ENCODE results near the gene NPAS1.
A peak's percentile ranks its signal among the peaks of the same experiment; 100 is the strongest.
"Not testable (repeated sequence)": the region's sequence is repeated elsewhere in the genome, so short reads cannot be mapped to it uniquely, and the experiment has no call there.

The NPAS1 gene

DNA sequence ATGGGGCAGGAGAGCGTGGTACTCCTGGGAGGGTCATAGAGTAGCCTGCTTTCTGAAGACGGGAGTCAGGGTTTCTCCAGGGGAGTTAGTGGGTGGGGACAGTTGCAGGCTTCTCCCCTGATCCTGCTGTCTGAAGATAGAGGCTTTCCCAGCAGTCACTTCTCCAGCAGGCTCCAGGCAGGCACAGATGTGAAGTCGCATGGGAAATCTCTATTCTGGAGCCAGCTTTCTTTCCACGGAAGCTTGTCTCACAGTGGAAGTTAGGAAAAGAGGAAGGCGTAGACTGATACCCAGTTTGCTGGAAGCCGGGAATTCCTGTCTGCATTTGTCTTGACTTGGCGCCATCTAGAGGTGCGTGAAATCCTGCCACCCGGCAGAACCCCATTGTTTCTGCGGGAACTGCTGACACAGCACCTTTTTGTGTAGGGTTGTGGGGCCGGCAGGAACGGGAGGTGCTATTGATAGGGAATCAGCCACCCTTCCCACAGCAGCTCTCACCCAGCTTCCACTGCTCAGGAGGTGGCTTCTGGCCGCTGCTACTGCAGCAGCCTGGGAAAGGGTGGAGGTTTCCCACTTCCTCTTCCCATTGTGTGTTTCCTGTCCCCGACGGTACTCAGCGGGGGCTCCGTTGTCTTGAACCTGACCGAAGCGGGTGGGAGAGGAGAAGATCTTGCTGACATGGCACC is 28.5 kb upstream of the NPAS1 start:
- DNase-seq: peak; percentile 58

DNA sequence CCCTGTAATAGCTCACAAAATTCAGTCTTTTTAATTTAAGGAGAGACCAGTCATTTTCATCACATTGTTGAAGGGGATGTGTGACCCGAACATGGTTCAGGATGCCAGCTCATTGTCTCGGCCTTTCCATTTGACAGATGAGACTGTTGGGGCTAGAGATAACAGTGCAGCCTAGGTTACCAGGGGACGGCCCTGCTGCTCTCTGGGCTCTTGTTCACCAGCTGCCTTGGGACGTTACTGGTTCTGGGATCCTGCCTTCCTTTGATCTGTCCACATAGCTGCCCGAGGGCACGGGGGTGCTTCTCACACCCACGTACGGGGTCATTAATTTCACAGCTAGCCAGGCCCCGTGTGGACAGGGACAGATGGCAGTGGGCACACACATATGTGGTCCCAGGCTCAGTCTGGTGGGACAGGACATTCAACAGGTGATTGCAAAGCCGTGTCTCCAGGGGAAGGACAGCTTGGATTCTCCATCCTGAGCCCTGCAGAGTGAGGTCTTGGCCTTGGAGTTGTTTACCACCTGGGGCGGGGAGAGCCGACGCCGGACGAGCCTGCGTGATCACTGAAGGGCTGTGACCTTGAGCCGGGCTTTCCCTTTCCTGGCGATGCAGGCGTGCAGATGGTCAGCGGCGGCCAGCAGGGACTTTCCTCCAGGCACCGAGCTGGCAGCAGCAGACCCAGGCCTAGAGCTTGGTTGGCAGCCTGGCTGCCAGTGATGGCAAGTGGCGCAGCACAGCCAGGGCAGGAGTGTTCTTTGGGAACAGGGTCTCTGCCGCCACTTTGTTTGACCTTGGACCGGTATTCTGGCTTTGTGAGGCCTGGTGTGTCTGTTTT is 26.7 kb upstream of the NPAS1 start:
- DNase-seq: no peak

DNA sequence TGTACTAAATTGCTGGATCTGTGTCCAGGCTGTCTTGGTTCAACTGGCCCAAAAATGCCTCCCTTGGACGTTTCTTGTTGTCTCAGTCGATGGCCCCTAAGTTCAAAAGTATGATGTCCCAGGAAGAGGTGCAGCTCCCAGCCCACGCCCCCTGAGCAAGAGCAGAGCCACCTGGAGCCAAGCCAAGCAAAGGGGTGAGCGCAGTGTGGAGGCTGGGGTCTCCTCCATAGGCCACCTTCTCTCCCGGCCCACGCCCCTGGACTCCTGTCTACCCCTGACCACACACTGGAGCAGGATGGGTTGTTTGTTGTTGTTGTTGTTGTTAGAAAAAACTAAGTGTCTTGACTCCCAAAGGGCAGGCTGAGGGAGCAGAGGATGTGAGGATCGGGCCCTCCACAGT is 26.0 kb upstream of the NPAS1 start:
- no peak for DNase-seq

DNA sequence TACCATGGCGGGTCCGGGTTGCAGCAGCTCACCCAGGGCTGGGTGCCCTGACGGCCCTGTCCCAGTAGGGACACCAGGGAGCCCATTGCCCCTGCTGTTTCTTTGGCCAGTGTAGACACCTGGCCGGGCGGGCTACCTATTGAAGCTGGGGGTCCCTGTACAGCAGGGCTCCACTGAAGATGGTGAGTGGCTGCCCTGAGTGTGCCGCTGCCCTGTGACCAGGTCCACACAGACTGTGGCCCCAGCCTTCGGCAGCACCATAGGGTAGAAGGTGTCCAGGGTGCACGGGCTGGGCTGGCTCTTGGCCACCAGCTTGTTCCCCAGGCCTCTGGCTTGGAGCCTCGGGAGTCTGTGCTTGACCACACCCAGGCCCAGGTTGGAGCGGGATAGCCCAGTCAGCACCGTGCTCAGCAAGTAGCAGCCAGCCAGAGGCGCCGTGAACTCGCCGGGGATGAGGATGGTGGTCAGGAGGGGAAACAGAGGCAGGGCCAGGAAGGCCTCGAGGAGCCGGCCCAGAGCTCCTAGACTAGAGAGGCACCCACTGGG is 25.4 kb upstream of the NPAS1 start:
- DNase-seq: no peak

DNA sequence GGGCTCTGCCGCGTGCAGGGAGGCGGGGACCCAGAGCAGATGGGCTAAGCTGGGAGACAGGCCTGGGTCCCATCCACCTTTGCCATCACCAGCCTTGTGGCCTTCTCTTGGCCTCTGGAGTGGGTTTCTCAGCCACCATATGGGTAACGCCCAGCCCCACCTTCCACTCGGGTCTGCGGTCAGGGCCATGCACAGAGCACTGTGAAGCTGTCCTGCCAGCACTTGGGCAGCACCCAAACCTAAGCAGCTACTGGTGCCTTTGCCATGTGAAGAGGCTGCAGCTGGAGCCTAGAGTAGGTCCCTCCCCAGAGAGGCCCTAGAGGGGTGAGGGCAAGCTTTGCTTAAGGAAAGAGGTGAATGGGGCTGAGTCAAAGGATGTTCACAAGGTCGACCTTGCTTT is 24.1 kb upstream of the NPAS1 start:
- DNase-seq: no peak

DNA sequence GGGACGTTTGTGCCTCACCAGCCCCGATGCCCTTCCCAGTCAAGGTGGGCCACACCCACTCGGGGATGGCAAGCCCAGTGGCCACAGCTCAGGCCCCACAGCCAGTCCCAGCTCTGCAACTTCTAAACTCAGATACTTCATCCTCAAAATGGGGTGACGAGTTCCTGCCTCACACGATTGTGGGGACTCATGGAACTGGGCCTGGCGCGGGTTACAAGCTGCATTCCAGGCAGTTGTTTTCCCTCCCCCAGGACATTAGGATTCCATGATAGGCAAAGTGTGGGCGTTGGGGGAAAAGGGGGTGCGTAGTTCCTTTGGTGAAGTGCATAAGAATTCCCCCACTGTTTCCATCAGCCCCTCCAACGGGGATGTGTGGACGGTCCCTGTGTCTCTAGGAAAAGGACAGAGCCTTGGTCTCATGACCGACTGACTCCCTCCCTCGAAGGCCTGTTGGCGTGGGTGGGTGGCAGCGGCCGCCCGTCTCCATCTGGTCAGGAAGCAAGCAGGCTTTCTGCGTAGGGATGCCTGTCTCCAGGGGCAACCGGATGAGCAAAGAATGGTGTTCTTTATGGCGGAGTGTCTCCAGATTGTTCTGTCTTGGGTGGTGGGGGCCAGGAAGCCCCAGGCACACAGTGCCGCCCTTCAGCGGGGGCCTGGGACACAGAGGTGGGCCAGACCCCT is 21.1 kb upstream of the NPAS1 start:
- no peak for DNase-seq

DNA sequence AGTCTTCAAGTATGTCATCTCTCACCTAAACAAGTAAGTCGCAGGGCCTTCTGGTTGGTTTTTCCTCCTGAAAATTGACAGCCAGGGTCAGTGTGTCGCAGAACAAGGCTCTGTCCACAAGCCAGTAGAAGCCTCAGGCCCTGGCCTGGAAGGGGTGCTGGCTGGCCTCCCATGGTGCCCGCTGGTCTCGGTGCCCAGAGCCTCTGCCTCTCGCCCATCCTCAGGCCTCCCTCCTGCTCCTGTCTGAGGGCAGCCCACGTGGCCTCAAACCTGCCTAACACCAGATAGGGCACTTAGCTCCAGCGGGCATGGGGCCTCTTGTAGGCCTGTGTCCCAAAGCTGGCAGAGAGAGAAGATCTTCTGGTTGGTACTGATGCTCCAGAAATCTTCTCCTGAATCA is 20.3 kb upstream of the NPAS1 start:
- DNase-seq: no peak

DNA sequence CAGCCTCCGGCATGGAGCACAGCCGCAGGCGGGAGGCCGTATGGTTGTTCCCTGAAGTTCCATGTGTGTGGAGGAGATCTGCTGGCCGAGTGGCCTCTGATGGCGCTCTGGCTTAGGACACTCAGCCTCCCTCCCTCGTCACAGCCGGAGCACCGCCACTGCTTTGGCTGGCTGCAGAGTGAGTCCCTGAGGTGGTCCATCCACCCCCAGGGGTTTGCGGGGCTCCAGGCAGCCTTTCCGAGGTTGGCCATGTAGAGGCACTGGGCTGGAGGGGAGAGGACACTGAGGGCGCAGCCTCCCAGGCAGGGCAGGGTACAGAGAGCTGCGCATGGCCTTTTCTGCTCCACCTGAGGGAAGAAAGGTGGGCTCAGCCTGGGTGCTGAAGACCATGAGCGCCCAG is 19.8 kb upstream of the NPAS1 start:
- no peak for DNase-seq

DNA sequence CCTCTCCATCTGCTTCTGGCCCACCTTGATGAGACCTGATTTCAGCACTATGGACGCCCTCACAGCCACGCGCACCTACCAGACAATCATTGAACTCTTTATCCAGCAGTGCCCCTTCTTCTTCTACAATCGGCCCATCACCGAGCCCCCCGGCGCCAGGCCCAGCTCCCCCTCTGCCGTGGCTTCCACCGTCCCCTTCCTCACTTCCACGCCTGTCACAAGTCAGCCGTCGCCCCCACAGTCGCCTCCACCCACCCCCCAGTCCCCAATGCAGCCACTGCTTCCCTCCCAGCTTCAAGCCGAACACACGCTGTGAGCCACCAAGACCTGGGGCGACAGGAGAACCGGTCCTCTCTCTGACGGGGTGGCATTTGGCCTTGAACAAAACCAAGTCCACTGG is 19.3 kb upstream of the NPAS1 start:
- no peak for DNase-seq

DNA sequence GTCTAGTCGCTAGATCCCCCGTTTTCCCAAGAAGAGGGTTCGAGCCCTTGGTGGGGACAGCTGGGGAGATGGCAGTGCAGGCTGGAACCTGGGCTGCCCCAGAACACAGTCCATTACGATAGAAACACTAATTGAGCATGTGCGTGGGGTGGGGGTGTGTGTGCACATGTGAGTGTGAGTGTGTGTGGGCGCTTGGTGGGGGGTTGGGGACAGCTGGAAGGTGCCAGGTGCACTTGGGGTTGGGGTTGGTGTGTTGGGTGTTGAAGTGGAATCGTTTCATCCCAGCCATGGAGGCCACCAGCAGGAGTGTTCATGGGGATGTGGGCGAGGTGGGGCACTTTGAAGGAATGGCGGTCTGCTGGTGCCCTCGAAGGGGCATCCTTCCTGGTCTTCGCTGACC is 18.1 kb upstream of the NPAS1 start:
- no peak for DNase-seq

DNA sequence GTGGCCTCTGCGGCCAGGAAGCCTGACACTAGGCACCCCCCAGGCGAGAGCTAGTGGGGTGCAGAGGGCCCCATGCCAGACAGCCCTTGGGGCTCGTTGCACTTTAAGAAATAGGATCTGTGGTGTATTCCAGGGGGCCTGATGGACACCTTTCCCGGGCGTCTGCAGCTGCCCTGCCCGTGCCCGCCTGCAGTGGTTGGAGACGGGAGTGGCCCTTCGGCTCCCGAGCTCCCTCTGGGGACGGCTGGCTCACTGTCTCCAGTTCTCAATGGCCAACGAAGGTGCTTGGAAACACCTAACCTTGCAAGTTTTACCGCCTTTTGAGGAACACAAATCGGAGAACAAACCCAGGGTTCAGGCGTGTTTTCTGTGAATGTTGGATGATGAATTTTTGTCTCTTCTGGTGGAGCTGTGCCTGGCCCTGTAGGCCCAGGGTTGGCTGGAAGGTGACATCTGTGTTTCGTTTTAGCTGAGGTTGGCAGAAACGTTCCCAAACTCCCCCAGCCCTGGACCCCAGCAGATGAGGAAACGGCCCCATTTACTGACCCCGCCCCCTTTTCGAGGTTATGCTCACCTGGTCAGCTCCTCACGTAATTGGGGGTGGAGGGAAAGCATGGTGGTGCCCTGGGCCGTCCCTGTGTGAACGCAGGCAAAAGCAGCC is 17.4 kb upstream of the NPAS1 start:
- DNase-seq: no peak

DNA sequence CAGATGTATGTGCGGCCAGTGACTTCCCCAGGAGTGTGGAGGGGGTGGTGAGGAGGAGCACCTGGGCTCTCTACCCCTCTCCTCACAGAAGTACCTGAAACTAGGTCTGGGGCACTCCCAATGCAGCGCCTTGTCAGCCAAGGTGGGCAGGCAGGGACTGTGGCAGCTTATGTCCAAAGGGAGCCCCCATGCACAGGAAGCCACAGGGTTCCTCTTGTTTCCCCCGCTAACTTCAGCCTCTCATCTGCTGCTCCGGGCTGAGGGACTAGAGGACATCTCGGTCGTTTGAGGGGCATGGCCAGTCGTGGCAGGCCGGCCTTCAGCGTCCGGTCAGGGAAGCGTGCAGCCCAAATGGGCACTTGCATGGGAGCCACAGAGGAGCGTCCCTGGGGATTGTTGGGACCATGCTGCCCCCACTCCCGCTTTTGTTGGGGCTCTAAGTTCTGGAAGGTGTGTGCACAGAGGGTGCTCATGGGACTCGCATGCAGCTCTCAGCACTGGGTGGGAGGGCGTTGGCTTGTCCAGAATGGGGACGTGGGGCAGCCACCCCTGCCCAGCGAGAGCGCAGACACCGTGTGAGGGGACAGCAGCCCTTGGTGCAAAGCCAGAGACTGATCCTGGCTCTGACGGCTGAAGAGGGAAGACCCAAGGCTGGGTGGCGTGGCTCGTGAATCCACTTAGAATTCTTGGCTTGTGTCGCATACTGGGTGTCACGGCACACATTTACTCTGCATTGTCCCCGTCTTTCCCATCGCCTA is 16.6 kb upstream of the NPAS1 start:
- DNase-seq: no peak

DNA sequence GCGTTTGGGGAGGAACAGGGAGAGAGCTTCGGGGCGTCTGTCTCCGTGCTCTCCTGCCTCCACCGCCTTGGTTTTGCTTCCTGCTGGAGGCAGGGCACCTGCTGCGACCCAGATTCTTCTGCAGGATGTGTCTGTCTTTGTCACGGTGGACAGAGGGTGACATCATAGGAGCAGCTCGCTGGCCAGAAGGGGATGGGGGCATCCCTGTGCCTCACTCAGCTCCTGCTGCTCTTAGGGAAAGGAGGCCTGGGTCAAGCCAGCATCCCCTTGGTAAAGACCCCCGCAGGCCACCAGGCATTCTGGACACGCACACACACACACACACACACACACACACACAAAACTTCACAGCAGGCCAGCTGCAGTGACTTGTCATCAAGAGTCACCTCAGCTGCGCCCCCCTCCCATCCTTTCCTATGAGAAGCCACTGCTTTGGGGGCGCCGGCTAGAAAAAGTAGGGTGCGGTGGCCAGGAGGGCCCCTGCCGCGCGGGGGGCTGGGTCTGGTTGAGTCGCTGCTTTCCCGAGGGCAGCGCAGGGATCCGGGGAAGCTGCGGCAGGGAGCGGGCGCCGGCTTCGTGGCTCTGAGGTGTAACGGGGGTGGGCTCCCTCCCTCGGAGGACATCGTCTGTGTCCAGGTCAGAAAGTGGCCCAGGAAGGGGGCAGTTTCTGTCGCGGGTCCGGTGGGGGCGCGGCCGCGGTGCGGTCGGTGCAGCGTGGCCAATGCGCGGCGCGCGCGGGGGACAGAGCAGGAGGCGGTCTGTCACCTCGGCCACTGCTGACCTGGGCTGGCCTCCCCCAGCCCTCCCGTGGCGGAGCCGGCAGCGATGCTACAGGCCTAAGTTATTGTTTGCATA is 15.8 kb upstream of the NPAS1 start:
- DNase-seq: no peak

DNA sequence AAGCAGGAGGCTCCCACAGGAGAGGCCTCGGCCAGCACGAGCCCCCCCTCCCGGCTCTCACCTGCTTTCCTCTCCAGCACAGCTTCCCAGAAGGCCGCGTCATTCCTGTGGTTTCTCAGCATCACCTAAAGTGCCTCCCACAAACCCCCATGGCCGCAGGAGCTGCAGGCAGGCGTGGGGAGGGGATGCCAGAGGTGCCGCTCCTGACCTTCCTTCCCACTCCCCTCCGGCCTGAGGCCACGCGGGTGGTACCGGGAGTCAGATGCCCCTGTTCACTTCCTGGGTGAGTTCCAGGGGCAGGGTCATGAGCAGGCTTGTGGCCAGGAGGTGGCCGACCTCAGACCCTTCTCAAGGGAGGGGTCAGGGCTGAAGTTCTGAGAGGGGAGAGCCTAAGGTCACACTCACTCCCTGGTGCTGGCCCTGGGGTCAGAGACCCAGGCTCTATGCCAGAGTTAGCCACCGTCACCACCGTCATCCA is 14.4 kb upstream of the NPAS1 start:
- no peak for DNase-seq

DNA sequence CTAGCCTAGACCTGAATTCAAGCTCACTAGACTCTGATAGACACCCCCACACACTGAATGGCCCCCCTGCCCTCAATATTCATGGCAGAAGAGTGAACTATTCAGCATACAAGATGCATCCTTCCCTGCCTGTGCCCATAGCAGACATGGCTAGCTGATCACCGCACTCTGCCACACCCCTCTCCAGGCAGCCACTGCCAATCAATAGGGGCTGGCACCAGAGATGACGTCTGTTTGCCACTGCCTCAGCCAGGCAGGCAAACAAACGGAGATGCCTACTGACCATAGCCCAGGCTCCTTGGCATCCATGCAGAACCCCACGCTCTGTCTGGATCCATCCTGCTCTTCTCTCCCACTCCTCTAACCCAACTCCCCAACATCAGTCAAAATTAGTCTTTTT is 13.8 kb upstream of the NPAS1 start:
- DNase-seq: no peak

DNA sequence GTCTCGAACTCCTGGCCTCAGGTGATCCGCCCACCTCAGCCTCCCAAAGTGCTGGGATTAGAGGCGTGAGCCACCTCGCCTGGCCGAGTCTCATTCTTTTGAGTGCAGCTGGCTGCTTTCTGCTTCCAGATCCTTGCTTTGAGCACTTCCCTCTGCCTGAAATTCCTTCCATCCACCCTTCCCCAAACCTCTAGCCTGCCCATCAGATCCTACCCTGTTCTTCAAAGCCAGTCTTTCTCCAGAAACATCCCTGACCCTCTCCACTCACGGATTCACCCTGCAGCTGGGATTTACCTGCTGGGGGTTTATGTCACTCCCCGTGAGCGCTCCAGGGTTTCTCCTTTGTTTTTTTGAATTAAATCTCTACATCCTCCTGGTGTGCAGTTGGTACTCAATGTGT is 13.1 kb upstream of the NPAS1 start:
- no peak for DNase-seq

DNA sequence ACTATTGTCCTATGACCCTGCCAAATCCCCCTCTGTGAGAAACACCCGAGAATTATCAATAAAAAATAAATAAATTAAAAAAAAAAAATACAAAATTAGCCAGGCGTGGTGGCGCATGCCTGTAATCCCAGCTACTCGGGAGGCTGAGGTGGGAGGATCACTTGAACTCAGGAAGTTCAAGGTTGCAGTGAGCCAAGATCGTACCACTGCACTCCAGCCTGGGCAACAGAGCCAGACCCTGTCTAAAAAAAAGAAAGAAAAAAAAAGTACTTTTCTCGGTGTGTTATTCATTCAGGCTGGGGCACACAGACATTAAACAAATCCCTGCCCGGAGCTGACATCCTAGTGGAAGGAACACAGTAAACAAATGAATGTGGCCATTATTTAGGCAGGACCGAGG is 9.1 kb upstream of the NPAS1 start:
- DNase-seq: not testable (repeated sequence)

DNA sequence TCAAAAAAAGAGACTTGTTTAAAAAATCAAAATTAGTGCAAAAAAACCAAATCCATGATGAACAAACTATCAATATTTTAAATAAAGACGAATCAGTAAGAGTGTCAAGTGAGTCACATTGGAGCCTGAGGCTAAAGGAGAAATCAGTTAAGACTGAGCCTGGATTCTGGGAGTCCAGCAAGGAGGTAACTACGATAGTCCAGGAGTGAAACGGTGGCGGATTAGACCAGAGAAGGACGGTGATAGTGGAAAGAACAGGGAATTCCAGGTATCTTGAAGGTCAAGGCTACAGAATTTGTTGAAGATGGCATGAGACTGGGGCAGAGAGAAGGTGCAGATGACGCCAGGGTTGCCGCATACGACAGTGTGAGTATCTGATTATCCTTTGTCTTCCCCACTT is 7.0 kb upstream of the NPAS1 start:
- DNase-seq: no peak

DNA sequence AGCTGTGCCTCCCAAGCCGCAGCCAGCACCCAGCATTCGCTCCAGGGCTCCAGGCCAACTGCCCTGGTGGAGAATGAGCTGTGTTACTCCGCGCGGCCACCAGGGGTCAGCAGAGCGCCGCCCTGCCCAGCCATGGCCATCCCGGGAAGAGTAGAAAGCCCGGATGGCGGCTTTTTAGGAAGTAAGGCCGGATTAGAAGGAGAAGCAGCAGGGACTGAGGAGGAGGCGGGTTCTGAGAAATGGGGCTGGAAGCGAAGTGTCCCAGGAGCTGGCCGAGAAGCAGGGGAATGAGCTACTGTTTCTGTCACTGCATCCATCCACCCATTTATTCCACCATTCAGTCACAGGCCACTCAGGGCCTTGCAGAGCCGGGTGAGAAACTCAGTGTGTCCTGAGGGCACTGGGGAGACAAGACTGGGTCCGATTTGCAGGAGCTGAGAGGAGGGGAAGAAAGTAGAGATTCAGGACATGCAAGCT is 6.6 kb upstream of the NPAS1 start:
- peak; percentile 60 for DNase-seq

DNA sequence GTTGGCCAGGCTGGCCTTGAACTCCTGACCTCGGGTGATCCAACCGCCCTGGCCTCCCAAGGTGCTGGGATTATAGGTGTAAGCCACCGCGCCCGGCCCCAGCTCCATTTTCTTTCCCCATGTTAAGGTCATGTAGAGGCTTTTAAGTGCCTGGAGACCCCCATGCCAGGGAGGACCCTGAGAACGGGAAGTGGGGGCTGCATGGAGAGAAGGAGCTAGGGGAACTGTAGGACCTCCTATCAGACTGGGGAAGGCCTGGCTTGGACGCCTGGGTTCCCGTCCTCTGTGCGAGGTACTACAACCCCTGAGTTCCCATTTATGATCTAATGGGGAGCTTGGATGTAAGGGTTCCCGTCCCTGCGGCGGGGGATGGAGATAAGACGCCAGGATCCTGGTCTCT is 714 bp upstream of the NPAS1 start:
- no peak for DNase-seq

DNA sequence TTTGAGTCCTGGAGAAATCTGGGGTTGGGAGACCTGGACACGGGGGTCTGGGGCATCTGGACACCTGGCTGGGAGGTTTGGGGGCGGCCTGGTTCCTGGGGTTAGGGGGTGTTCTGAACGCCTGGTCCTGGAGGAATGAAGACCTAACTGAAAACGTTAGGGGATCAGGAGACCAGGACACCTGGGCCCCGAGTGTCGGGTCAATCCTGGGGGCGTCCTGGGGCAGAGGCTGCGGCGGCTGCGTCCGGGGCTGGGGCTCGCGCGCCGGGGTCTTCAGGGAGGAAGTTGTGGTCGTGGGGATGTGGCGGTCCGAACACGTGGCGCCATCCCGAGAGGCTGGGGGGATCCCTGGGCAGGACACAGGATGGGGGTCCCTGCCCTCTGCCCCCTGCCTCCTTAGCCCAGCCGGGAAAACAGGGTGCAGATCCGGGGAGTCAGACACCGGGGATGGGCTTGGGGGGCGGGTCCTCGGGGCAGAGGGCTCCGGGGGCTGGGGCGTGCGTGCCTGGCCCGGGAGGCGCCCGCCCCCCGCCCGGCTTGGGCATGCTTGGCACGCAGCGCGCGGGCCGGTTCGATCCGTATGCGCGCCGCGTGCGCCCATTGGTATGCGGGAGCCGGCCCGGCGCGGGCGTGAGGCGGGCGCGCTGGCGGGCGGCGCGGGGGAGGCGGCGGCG is 632 bp downstream of the NPAS1 start:
- no peak for DNase-seq

Data from activated CD4-positive, alpha-beta T cell treated with anti-CD3 and anti-CD28 coated beads, Interleukin-2, amount 50 U/mL, for 1 hour (primary cell).